BJ (cell line): ENCODE results near the gene EYA4. TPM values are rescaled to one million over a fixed set of nuclear protein-coding genes. Genes with fewer than 3 reads are reported as not detected.

Experiments
- CTCF ChIA-PET: fragments of 350-600 bp; formaldehyde crosslinking; extraction: SDS; loops from one replicate; lab custom pipeline; 2021; ENCODE audit warnings: antibody characterized with exemption, inconsistent platforms; lab: Yijun Ruan, JAX
- POLR2A ChIA-PET: fragments of 300-600 bp; sonication (Branson Sonifier 250); formaldehyde crosslinking; extraction: SDS; loops from one replicate; lab custom pipeline; 2021; ENCODE audit warnings: antibody characterized with exemption; lab: Charles Lee
- DNase-seq: peaks from one replicate; pipeline ENCODE4 v3.0.0-alpha.2; 2011; ENCODE audit warnings: low read depth
- H3K27me3 ChIP-seq: 2 replicates; pipeline ENCODE4 v1.6.0; 2011; ENCODE audit warnings: low read length; ENCODE audit not compliant: control insufficient read depth, insufficient read depth
- H3K36me3 ChIP-seq: 2 replicates; pipeline ENCODE4 v1.5.1; 2011; ENCODE audit warnings: low read length; ENCODE audit not compliant: control insufficient read depth, insufficient read depth
- H3K4me3 ChIP-seq: 2 replicates; pipeline ENCODE4 v1.5.1; 2011; ENCODE audit warnings: low read depth, mild to moderate bottlenecking, control low read depth, low read length
- polyA plus RNA-seq: library from polyadenylated mRNA; depleted of rRNA; stranded (reverse); fragments of >200 nt; gene quantifications from 2 replicates; pipeline ENCODE4 v1.2.3, GENCODE V29; 2011
- TF ChIP-seq, protein P1 (sequence below): IDR thresholded peaks from 2 replicates; pipeline ENCODE4 v1.5.1; 2011; ENCODE audit warnings: low read depth, mild to moderate bottlenecking, control low read depth, inconsistent platforms, low read length, moderate library complexity; ENCODE audit not compliant: insufficient read depth

Gene EYA4
- polyA plus RNA-seq, 1 experiment = 0.32 TPM

DNA sequence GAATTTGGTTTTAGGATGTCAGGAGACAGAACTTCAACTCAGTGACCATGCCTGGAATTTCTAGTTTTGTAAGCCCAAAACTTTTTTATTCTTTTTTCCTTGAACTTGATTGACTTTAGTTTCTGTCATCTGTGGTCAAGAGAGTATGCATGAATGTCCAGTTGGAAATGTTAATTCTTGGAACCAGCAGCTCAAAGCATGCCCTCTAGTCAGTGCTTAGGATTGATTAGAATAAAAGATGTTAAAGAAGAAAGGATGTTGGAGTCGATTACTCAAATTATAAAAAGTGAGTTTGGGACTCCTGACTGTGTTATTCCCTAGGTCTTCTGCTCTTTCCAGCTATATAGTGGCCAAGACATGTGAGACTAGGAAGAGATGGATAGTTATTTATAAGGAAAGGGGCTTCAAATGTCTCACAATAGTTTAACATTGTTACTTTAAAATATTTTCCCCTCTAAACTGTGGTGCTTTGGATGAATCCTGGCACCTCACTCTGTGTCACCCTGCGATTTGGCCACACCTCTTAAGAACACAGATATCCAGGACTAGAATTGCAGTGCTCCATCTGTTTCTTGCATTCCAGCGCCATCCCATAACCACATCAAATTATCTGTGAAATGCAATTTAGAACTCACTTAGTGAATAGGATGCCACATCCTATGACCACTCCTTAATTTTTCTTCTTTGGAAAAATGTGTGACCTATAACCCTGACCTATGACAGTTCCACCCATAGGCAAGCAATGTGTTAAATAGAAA, 298.5 kb downstream of the EYA4 start:
- POLR2A ChIA-PET = no interaction called here
- Histone ChIP-seq H3K4me3 (no peak overlapping the region), H3K27me3 (no peaks in the 10 kb centered on the region), H3K36me3 (no peaks in the 10 kb centered on the region)
- no peak for DNase-seq
- TF ChIP-seq, protein P1, sequence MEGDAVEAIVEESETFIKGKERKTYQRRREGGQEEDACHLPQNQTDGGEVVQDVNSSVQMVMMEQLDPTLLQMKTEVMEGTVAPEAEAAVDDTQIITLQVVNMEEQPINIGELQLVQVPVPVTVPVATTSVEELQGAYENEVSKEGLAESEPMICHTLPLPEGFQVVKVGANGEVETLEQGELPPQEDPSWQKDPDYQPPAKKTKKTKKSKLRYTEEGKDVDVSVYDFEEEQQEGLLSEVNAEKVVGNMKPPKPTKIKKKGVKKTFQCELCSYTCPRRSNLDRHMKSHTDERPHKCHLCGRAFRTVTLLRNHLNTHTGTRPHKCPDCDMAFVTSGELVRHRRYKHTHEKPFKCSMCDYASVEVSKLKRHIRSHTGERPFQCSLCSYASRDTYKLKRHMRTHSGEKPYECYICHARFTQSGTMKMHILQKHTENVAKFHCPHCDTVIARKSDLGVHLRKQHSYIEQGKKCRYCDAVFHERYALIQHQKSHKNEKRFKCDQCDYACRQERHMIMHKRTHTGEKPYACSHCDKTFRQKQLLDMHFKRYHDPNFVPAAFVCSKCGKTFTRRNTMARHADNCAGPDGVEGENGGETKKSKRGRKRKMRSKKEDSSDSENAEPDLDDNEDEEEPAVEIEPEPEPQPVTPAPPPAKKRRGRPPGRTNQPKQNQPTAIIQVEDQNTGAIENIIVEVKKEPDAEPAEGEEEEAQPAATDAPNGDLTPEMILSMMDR = no peak
- CTCF ChIA-PET = no interaction called here

DNA sequence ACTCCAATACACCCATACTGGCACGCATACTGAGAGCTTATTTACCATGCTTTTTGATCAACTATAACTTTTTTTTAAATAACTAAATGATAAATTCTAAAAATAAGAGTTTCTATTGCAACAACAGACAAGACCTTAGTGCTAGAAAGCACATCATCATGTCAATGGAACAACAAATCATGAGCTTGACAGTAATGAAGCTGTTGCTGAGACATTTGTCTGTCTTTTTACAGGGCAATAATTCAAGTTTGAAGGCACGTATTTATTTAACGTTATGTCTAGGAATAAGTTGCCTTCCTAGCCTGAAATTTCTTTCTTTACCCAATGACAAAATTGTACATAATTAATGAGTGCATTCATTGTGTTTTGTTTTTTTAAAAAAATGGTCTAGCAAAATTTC, 299.2 kb downstream of the EYA4 start:
- ChIA-PET POLR2A (no interaction called here), CTCF (no interaction called here)
- Histone ChIP-seq H3K36me3 (no peaks in the 10 kb centered on the region), H3K27me3 (no peaks in the 10 kb centered on the region), H3K4me3 (no peak overlapping the region)
- TF ChIP-seq, protein P1 = no peak
- DNase-seq = no peak

DNA sequence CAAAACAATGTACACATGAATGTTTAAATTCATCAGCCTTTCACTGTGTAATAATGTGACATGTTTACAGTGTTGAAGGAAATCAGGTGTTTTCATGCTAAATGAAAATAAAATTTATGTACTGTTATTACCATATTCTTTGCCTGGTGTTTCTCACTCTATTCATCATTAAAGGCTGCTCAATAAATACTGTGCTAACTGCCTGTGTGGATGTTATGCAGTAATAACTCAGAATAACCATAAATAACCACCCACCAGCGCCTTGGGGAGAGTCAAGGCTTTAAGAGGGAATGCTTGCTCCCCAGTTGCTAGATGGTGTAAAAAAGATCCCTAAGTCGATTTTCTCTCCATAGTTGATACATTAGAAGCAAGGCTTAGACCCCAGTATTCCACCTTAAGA, 299.9 kb downstream of the EYA4 start:
- Histone ChIP-seq H3K27me3 (no peaks in the 10 kb centered on the region), H3K4me3 (no peak overlapping the region), H3K36me3 (no peaks in the 10 kb centered on the region)
- ChIA-PET POLR2A (no interaction called here), CTCF (interaction anchor here (1.5 kb wide), 1 partner anchor 376 kb away, joined by 5 read pairs; no protein-coding TSS in a partner anchor)
- DNase-seq = no peak
- TF ChIP-seq, protein P1 = no peak

DNA sequence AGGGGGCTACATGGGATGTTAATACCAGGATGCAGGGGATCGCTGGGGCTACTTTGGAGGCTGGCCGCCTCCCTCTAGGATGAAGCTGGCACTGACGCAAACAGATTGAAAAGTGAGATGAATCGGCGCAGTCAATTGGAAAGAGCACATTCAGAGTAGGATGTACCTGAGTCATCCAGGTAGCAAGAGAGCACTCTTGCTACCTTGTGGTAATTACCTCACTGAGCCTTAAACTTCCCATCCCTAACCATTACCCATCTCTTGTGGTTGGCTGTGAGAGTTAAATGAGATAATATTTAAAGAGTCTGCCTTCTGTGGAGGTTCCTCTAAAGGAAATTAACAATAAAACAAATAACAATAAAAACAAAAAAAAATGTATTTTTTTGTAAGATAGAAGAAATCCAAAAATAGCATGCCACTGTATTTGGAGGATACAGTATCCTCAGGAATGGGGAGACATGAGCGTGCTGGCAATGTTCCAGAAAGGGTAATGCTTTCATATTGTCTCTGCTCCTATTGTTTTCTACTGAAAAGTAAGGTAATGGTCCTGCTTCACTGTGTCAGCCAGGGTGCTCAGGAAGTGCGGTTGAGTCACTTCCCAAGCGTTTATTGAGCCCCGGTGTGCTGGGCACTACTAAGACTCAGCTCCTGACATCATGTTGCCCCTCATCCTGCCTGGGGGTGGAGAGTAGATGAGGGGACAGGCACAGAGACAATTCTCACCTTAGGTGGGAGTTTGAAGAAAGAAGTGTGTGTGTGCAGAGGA, 301.1 kb downstream of the EYA4 start:
- no peak overlapping the region for H3K4me3 ChIP-seq
- ChIA-PET CTCF (interaction anchor here (1.1 to 1.5 kb wide), 2 partner anchors 10 to 375 kb away, joined by 4 to 5 read pairs; no protein-coding TSS in a partner anchor), POLR2A (no interaction called here)
- H3K36me3 ChIP-seq = no peaks in the 10 kb centered on the region
- H3K27me3 ChIP-seq = no peaks in the 10 kb centered on the region
- TF ChIP-seq, protein P1 = no peak
- no peak for DNase-seq

DNA sequence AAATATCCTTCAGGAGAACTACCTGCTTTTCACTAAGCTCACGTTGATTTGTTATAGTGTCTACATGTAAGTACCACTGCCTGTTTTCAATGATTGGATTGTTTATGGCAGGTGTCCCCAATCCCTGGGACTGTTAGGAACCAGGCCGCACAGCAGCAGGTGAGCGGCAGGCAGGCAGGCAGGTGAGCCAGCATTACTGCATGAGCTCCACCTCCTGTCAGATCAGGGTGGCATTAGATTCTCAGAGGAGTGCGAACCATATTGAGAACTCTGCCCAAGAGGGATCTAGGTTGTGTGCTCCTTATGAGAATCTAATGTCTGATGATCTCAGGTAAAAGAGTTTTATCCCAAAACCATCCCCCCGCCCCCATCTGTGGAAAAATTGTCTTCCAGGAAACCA, 303.3 kb downstream of the EYA4 start:
- Histone ChIP-seq H3K4me3 (no peak overlapping the region), H3K27me3 (no peaks in the 10 kb centered on the region), H3K36me3 (no peaks in the 10 kb centered on the region)
- TF ChIP-seq, protein P1 = no peak
- ChIA-PET CTCF (interaction anchor here (3.1 kb wide), 1 partner anchor 582 kb away, joined by 7 read pairs; no protein-coding TSS in a partner anchor), POLR2A (no interaction called here)
- DNase-seq = no peak
